ENCODE data around the gene GALNT17.

Gene GALNT17

GRCh38 chr7:71132377-71133231 is 660 bp downstream of the GALNT17 start:
- Histone ChIP-seq H3K9me3 (ENCODE audit: control insufficient read depth, insufficient read depth, low read depth, low read length) (no peaks in the 10 kb centered on the region), H3K27ac (ENCODE audit: extremely low read depth, low read depth, low read length) (no peak overlapping the region), H3K4me3 (ENCODE audit: low read depth, low read length) (no peak overlapping the region), H3K4me1 (ENCODE audit: control insufficient read depth, insufficient read depth, low read length) (no peaks in the 10 kb centered on the region), H3K36me3 (ENCODE audit: control insufficient read depth in 2 of 2, insufficient read depth in 1 of 2, low read length in 2 of 2) (no peaks in the 10 kb centered on the region)
- ChIA-PET POLR2A (no interaction called here), CTCF (no interaction called here)
- TF ChIP-seq ZNF514 (tag by site-specific recombination; IDR thresholded peaks at IDR 0.05) (no peak), SP3 (tag by site-specific recombination; IDR thresholded peaks at IDR 0.05) (no peak), ZNF701 (tag by site-specific recombination; IDR thresholded peaks at IDR 0.05) (no peak), ZNF660 (tag by site-specific recombination; IDR thresholded peaks at IDR 0.05) (no peak), ZNF560 (tag by site-specific recombination; IDR thresholded peaks at IDR 0.05; ENCODE audit: borderline replicate concordance) (no peak), ZNF426 (tag by site-specific recombination; IDR thresholded peaks at IDR 0.05) (no peak), GLI2 (tag by site-specific recombination; IDR thresholded peaks at IDR 0.05; ENCODE audit: borderline replicate concordance, low read depth) (no peak), ZNF114 (tag by site-specific recombination; IDR thresholded peaks at IDR 0.05) (no peak), FEZF1 (tag by site-specific recombination; IDR thresholded peaks at IDR 0.05) (no peak)
- TF ChIP-seq, protein P1, sequence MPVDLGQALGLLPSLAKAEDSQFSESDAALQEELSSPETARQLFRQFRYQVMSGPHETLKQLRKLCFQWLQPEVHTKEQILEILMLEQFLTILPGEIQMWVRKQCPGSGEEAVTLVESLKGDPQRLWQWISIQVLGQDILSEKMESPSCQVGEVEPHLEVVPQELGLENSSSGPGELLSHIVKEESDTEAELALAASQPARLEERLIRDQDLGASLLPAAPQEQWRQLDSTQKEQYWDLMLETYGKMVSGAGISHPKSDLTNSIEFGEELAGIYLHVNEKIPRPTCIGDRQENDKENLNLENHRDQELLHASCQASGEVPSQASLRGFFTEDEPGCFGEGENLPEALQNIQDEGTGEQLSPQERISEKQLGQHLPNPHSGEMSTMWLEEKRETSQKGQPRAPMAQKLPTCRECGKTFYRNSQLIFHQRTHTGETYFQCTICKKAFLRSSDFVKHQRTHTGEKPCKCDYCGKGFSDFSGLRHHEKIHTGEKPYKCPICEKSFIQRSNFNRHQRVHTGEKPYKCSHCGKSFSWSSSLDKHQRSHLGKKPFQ (tag by site-specific recombination; IDR thresholded peaks at IDR 0.05): no peak

GRCh38 chr7:71133232-71133622 is 1.3 kb downstream of the GALNT17 start:
- no peaks in the 10 kb centered on the region for H3K9me3 ChIP-seq (ENCODE audit: control insufficient read depth, insufficient read depth, low read depth, low read length)
- no peak overlapping the region for H3K4me3 ChIP-seq (ENCODE audit: low read depth, low read length)
- ChIA-PET POLR2A (no interaction called here), CTCF (no interaction called here)
- H3K4me1 ChIP-seq (ENCODE audit: control insufficient read depth, insufficient read depth, low read length): no peaks in the 10 kb centered on the region
- no peak overlapping the region for H3K27ac ChIP-seq (ENCODE audit: extremely low read depth, low read depth, low read length)
- no peaks in the 10 kb centered on the region for H3K36me3 ChIP-seq (ENCODE audit: control insufficient read depth in 2 of 2, insufficient read depth in 1 of 2, low read length in 2 of 2)
- TF ChIP-seq, protein P2, sequence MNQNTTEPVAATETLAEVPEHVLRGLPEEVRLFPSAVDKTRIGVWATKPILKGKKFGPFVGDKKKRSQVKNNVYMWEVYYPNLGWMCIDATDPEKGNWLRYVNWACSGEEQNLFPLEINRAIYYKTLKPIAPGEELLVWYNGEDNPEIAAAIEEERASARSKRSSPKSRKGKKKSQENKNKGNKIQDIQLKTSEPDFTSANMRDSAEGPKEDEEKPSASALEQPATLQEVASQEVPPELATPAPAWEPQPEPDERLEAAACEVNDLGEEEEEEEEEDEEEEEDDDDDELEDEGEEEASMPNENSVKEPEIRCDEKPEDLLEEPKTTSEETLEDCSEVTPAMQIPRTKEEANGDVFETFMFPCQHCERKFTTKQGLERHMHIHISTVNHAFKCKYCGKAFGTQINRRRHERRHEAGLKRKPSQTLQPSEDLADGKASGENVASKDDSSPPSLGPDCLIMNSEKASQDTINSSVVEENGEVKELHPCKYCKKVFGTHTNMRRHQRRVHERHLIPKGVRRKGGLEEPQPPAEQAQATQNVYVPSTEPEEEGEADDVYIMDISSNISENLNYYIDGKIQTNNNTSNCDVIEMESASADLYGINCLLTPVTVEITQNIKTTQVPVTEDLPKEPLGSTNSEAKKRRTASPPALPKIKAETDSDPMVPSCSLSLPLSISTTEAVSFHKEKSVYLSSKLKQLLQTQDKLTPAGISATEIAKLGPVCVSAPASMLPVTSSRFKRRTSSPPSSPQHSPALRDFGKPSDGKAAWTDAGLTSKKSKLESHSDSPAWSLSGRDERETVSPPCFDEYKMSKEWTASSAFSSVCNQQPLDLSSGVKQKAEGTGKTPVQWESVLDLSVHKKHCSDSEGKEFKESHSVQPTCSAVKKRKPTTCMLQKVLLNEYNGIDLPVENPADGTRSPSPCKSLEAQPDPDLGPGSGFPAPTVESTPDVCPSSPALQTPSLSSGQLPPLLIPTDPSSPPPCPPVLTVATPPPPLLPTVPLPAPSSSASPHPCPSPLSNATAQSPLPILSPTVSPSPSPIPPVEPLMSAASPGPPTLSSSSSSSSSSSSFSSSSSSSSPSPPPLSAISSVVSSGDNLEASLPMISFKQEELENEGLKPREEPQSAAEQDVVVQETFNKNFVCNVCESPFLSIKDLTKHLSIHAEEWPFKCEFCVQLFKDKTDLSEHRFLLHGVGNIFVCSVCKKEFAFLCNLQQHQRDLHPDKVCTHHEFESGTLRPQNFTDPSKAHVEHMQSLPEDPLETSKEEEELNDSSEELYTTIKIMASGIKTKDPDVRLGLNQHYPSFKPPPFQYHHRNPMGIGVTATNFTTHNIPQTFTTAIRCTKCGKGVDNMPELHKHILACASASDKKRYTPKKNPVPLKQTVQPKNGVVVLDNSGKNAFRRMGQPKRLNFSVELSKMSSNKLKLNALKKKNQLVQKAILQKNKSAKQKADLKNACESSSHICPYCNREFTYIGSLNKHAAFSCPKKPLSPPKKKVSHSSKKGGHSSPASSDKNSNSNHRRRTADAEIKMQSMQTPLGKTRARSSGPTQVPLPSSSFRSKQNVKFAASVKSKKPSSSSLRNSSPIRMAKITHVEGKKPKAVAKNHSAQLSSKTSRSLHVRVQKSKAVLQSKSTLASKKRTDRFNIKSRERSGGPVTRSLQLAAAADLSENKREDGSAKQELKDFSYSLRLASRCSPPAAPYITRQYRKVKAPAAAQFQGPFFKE (tag by site-specific recombination; IDR thresholded peaks at IDR 0.05; ENCODE audit: borderline replicate concordance): no peak
- TF ChIP-seq ZNF354C (tag by site-specific recombination; IDR thresholded peaks at IDR 0.05; ENCODE audit: borderline replicate concordance, low read depth): no peak
- TF ChIP-seq ZNF664 (tag by site-specific recombination; IDR thresholded peaks at IDR 0.05): no peak
- no peak for TF ChIP-seq ZNF677 (tag by site-specific recombination; IDR thresholded peaks at IDR 0.05)
- no peak for TF ChIP-seq ZBTB20 (tag by site-specific recombination; IDR thresholded peaks at IDR 0.05)
- no peak for TF ChIP-seq ZNF510 (tag by site-specific recombination; IDR thresholded peaks at IDR 0.05; ENCODE audit: insufficient replicate concordance)
- TF ChIP-seq ZNF513 (tag by site-specific recombination; IDR thresholded peaks at IDR 0.05): no peak
- TF ChIP-seq ZNF843 (tag by site-specific recombination; IDR thresholded peaks at IDR 0.05): no peak
- TF ChIP-seq REPIN1 (tag by site-specific recombination; IDR thresholded peaks at IDR 0.05; ENCODE audit: low read depth): no peak
- TF ChIP-seq ZNF791 (tag by site-specific recombination; IDR thresholded peaks at IDR 0.05): no peak
- TF ChIP-seq ZNF157 (tag by site-specific recombination; IDR thresholded peaks at IDR 0.05): no peak
- TF ChIP-seq SCRT1 (tag by site-specific recombination; IDR thresholded peaks at IDR 0.05; ENCODE audit: borderline replicate concordance): no peak
- no peak for TF ChIP-seq ZNF311 (tag by site-specific recombination; IDR thresholded peaks at IDR 0.05; ENCODE audit: borderline replicate concordance)
- TF ChIP-seq ZNF707 (tag by site-specific recombination; IDR thresholded peaks at IDR 0.05): no peak
- TF ChIP-seq, protein P3, sequence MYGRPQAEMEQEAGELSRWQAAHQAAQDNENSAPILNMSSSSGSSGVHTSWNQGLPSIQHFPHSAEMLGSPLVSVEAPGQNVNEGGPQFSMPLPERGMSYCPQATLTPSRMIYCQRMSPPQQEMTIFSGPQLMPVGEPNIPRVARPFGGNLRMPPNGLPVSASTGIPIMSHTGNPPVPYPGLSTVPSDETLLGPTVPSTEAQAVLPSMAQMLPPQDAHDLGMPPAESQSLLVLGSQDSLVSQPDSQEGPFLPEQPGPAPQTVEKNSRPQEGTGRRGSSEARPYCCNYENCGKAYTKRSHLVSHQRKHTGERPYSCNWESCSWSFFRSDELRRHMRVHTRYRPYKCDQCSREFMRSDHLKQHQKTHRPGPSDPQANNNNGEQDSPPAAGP (tag by site-specific recombination; IDR thresholded peaks at IDR 0.05): no peak
- no peak for TF ChIP-seq RBAK (tag by site-specific recombination; IDR thresholded peaks at IDR 0.05)

All from HEK293 (cell line).